Stimulated activated CD4-positive, alpha-beta T cell treated with anti-CD3 and anti-CD28 coated beads, TNF-alpha, amount 100 ng/mL, for 4 hours (primary cell): Measurements from ENCODE around the gene DLL1.
"Not testable (repeated sequence)": the region's sequence is repeated elsewhere in the genome, so short reads cannot be mapped to it uniquely, and the experiment has no call there.

Experiments used
- DNase-seq, 3 experiments: peaks; one replicate each; pipeline ENCODE4 v3.0.0-alpha.2; 2020; ENCODE audit warnings: low read depth in 3 of 3

Gene DLL1

DNA sequence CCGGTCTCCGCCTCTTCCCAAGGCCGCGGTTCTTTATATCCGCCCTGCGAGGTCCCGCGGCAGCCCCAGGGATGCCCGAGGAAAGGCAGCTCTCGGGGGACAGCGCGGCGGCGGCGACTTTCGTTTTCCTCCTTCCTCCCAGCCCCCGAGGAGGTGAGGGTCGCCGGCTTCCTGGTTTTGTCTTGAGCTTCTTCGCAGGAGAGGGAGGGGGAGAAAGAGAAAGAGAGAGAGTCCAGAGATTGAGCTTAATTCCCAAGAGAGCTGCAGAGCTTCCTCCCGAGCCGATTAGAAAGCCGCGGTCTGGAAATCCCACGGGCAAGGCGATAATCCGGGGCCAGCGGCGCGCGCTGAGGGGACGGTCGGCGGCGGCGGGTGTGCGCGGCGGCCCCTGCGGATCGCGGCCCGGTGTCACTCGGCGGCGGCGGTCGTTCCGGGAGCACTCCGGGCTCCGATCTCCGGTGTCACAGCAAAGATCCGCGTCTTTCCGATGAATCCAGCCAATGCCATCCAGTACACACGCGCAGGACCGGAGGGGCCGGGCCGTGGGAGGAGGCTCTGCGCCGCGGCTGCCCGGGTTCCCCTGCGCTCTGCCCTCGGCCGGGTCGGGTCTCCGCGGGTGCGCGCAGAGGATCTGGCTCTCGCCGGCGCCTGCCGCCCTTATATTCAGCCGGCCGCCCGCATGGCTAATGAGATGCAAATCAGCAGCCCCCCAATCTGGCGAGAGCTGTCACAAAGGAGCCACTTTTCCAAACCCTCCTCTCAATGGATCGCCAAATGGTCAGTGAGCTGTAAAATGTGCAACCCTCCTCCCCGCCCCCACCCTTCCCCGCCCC, at the start of gene DLL1:
Gene DLL1, minus strand, starts transcription at position 783 of the 833 bp plus-strand sequence. CDS start 939 bp downstream, outside the sequence.
- peak in 1 of 3 experiments; percentile 28 for DNase-seq

- DNase-seq, result not testable (repeated sequence)
Measured at GRCh38 chr6:170335199-170335598, 44.3 kb upstream of the DLL1 start.

- no peak for DNase-seq
Measured at GRCh38 chr6:170329321-170329720, 38.4 kb upstream of the DLL1 start.

DNA sequence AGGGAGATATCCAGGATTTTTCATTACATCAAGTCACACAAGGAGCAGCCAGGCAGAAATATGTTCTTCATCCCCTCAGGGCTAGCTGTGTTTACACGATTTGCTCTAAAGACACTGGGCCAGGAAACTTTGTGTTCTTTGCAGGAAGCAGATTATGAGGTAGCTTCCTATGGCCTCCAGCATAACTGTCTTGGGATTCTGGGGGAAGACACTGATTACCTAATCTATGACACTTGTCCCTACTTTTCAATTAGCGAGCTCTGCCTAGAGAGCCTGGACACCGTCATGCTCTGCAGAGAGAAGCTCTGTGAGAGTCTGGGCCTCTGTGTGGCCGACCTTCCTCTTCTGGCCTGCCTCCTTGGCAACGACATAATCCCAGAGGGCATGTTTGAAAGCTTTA, 26.8 kb upstream of the DLL1 start:
- no peak for DNase-seq

GRCh38 chr6:170317076-170317475, 26.2 kb upstream of the DLL1 start:
- no peak for DNase-seq

DNA sequence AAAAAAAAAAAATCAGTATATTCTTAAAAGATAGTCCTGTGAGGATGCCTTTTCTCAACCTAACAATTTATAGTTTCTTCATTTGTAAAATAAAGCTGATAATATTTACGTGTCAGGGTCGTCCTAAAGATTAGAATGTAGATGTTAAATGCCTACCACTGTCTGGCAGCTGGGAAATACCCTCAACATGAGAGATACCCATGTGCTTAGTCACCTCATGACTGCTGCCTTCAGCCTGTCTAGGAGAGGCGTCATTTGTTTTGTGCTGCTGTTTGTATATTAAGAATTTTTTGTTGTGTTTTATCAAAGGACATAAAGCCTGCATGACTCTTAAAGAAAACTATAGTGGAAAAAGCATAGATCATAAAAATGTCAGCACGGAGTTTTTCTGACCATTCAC, 25.2 kb upstream of the DLL1 start:
- DNase-seq, result no peak

GRCh38 chr6:170314983-170315382, 24.1 kb upstream of the DLL1 start:
- no peak for DNase-seq

DNA sequence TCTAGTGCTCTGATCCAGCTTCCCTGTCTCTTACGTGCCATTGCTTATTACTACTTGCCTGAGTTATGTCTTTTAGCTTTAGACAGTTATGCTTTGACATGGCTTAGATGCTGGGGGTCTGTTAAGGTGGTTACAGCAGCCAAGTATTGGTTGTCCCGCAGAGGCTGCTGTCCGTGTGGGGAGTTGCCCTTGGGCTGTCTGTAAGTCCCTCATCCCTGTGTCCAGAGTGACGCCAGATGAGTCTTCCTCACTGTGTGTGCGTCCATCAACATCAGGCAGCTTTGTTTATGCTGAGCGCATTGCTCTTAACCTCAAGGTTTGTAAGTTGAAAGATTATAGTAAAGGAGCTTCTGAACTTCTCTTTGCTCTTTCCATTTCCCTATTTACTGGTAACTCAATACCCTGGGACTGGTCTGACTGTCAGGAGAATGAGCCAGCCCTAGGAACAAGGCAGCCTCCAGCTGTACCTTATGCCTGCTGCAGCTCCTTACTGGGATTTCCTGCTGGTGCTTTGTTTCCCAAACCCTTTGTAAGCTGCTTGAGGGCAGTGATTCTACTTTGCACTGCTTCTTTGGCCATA, 22.9 kb upstream of the DLL1 start:
- DNase-seq, result no peak

DNA sequence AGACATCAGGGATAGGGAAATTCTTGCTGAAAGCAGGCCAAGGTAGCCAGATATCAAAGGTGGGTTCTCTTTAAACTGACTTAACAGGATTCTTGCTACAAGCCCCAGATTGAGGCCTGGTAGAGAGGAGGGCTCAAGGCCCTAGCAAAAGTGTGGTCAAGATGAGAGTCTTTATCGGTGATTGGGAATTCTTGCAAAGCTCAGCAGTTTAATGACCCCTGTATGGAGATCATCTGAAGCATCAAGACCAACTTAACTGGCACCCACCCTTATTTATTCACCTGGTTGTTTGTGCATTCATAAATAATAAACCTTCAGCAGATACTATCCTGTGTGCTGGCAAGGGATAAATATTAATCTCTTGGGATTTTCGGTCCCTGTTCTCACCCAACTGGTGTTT, 22.0 kb upstream of the DLL1 start:
- DNase-seq, result no peak

- DNase-seq, result no peak
Measured at GRCh38 chr6:170311696-170312095, 20.8 kb upstream of the DLL1 start.

GRCh38 chr6:170308761-170309160, 17.9 kb upstream of the DLL1 start:
- no peak for DNase-seq

DNA sequence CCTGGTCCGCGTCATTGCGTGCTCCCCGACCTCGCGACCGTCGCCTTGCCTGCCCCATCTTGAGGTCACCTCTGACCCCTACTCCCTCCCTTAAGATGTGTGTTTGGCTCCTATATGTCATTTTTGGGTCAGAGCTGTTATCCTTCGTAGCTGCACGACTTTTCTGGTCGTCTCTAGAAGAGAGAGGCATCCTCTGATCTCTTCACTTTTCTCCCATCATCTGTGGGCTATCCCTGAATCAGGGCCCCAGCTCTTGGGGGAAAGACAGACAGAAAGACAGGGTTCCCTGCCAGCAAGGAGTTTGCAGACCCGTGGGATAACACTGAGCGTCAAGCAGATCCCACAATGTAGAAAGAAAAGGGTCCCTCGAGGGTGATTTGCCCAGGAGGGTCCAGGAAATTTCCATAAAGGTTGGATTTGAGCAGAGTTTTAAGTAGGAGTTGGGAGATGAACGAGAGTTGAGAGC, 16.2 kb upstream of the DLL1 start:
- DNase-seq, result no peak

DNA sequence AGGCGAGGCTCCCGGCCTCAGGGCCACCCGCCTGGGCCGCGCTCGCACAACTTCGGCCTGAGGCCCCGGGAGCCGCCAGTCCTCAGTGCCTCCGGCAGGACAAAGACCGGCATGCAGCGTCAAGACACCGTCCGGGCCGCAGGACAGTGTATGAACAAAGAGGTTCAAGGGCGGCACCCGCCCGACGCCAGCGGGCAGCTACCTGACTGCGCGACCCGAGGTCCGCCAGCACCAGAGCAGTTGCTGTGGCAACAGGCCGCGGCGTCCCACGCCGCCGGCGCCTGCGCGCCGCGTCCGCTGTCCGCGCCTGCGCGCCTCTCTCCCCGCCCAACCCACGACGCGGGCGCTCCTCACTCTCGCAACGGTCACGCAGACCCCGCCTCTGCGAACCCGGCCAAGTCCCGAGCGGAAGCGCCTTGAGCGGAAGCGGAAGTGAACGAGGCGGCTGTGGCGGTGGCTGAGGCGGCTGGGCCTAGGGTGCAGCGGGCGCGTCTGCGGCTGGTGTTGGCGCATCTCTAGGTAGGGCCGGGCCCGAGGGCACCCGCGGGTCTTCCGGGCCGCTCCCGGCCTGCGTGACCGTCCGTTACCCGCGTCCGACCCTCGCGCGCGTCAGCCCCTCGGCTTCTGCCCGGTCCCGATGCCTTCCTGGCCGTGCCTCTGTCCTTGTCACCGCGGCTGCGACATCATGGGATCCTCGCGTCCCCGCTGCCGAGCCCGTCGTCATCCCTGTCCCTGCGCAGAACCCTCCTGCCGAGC, 15.6 kb upstream of the DLL1 start, which contains the start of gene FAM120B:
Gene FAM120B, plus strand, starts transcription at position 435 of the 756 bp plus-strand sequence. CDS start 10,633 bp downstream, outside the sequence.
- peak; percentile 88 to 93 (median 93) for DNase-seq

DNA sequence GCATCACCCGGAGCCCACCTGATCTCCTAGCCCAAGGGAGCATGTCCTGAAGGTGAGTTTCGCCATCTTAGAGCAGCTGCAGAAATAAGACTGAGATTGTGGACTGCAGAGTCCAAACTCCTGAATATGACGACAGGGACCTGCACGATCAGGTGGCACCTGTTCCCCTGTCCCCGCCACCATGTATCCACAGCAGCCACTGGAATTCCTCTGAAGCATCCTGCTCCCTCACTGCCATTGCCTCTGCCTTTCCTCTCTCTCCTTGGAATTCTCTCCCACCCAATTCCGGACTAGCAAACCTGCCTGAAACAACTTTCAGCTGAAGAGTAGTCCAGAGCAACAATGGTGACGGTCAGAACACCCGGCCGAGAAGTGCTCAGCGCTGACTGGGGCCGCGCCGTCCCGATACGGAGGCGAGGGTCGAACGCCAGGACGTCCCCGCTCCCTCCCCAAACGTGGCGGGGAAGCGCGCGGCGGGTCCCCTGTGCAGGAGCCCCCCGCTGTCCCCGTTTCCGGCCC, 15.0 kb upstream of the DLL1 start:
- no peak for DNase-seq

GRCh38 chr6:170301184-170301583, 10.3 kb upstream of the DLL1 start:
- no peak for DNase-seq

- DNase-seq, result no peak
Measured at GRCh38 chr6:170298688-170299087, 7.8 kb upstream of the DLL1 start.

GRCh38 chr6:170297576-170298330, 6.9 kb upstream of the DLL1 start:
- DNase-seq, result no peak

DNA sequence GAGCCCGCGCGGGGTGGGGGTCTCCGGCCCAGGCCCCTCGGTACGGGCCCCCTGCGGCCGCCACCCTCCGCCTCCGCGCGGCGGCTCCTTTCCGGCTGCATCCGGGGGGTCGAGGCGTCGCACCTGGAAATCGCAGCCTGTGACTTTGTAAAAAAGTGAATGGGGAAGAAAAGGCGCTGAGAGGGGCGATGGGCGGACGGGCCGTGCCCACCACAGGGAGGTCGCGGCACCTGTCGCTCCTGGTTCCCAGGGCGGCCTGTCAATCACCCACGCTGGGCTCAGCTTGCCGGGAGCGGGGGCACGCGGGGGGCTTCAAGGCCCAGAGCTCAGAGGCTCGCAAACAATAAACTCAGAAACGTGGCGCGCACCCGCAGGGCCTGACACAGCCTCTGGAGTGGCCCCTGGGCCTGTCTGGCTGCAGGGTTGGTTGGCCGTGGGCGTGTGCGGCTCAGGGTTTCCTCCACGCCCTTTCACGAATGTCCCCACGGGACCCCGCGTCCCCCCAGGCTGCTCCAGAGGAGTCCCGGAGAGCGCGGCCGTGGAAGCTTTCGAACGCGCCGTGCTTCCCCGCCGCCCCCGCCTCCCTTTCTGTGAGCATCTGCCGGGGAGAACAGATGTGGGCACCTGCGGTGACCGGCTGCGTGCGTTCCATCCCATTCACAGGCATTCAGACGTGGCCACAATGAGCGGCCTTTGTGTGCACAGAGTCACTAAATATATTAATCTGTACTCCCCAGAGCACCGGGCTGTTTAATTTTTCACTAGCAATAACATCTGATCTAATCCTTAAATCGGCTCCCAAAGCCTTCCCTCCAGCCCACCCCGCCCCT, 6.1 kb upstream of the DLL1 start:
- DNase-seq, result no peak

DNA sequence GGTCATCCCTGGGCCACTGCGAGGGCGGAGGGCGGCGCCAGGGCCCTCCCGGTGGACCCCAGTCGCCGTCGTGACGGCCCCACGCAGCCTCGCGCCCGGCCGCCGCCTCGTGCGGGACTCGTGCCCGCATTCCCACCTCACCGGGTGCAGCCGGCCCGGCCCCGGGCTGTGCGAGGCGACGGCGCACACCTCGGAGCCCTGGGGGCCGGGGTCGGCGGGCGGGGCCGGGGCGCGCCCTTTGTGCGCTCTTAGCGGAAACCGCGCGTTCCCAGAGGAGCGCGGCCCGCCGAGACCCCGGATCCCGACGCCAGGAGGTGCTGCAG, 5.5 kb upstream of the DLL1 start:
- DNase-seq, result no peak
